K562 (cell line): Measurements from ENCODE around the gene DCPS. TPM values are rescaled to one million over a fixed set of nuclear protein-coding genes. Genes with fewer than 3 reads are reported as not detected.

ENCODE experiments used
- ATAC-seq: fragments of 200-7000 bp; cut with Tn5 transposase; 3 replicates; pipeline ENCODE4 v1.9.1; 2020; ENCODE audit warnings: moderate library complexity
- BruUV-seq: library from RNA; stranded (reverse); fragments of 400-500 nt; replicated peaks from 2 replicates; lab custom pipeline; 2021; lab: Mats Ljungman, UMichigan
- CTCF ChIA-PET: fragments of 300-600 bp; formaldehyde crosslinking; extraction: SDS; loops from one replicate; lab custom pipeline; 2021; ENCODE audit warnings: low intra/inter-chr PET ratio; lab: Yijun Ruan, JAX
- POLR2A ChIA-PET: fragments of 300-600, 350-650 bp; sonication (Branson Sonifier 250); formaldehyde crosslinking; extraction: SDS; loops from one replicate; lab custom pipeline; 2021; ENCODE audit warnings: antibody characterized with exemption, inconsistent platforms; lab: Yijun Ruan, JAX
- DNase-seq, 4 experiments: peaks; one replicate each; pipeline versions ENCODE4 v3.0.0 to v3.0.0-alpha.2; 2011 to 2018; ENCODE audit warnings: low spot score in 3 of 4, mixed read lengths in 3 of 4; ENCODE audit errors: extremely low read depth in 1 of 4
- FAIRE-seq: peaks from 2 replicates; lab custom pipeline; 2011; peaks lifted over from hg19 to GRCh38; lab: Jason Lieb, UNC
- H2AFZ ChIP-seq: 2 replicates; pipeline ENCODE4 v1.6.0; 2011; ENCODE audit warnings: low read depth, low read length, control low read depth, inconsistent platforms
- H3K27ac ChIP-seq: fragments of 200-600 bp; 3 replicates; pipeline ENCODE4 v1.8.0; 2011; ENCODE audit warnings: low read depth, mild to moderate bottlenecking, control low read depth, inconsistent platforms, low read length, moderate library complexity, mixed read lengths; ENCODE audit errors: extremely low read depth
- H3K27me3 ChIP-seq, 2 experiments: fragments of 300-600 bp in 1 of 2; 2 replicates in 1 of 2; 3 replicates in 1 of 2; pipeline versions ENCODE4 v1.6.0 to v1.8.0; 2011; ENCODE audit warnings: inconsistent platforms in 2 of 2, low read length in 2 of 2, mild to moderate bottlenecking in 1 of 2, mixed read lengths in 1 of 2, moderate library complexity in 1 of 2; ENCODE audit not compliant: control insufficient read depth in 2 of 2, insufficient read depth in 2 of 2
- H3K36me3 ChIP-seq: fragments of 300-600 bp; 3 replicates; pipeline ENCODE4 v1.8.0; 2011; ENCODE audit warnings: mild to moderate bottlenecking, low read length, inconsistent platforms; ENCODE audit not compliant: control insufficient read depth, insufficient read depth
- H3K4me1 ChIP-seq, 2 experiments: fragments of 200-600 bp in 1 of 2; replicated peaks in 1 of 2; 2 replicates in 1 of 2; 3 replicates in 1 of 2; pipeline versions ENCODE4 v1.5.1 to v1.8.0; 2011; ENCODE audit warnings: inconsistent platforms in 2 of 2, low read length in 2 of 2, mild to moderate bottlenecking in 1 of 2, mixed read lengths in 1 of 2, moderate library complexity in 1 of 2; ENCODE audit not compliant: control insufficient read depth in 2 of 2, insufficient read depth in 2 of 2
- H3K4me2 ChIP-seq: 2 replicates; pipeline ENCODE4 v1.6.1; 2011; ENCODE audit warnings: low read length, control low read depth, inconsistent platforms, mixed read lengths; ENCODE audit not compliant: insufficient read depth
- H3K4me3 ChIP-seq: fragments of 200-600 bp; sonication (generic), shearing (Covaris generic); 2 replicates; pipeline ENCODE4 v1.5.1; 2016; ENCODE audit warnings: control low read depth, inconsistent platforms
- H3K79me2 ChIP-seq: fragments of 200-600 bp; 3 replicates; pipeline ENCODE4 v1.8.0; 2011; ENCODE audit warnings: low read length, inconsistent platforms; ENCODE audit not compliant: control insufficient read depth, insufficient read depth
- H3K9ac ChIP-seq, 2 experiments: 2 replicates each; pipeline versions ENCODE4 v1.6.0 to v1.6.1; 2011; ENCODE audit warnings: low read depth in 2 of 2, low read length in 2 of 2, control low read depth in 1 of 2, inconsistent platforms in 1 of 2, mild to moderate bottlenecking in 1 of 2, mixed read lengths in 1 of 2; ENCODE audit not compliant: insufficient read depth in 1 of 2
- H3K9me1 ChIP-seq: one replicate; pipeline ENCODE4 v1.6.0; 2011; ENCODE audit warnings: inconsistent platforms, mild to moderate bottlenecking, low read length, moderate library complexity; ENCODE audit not compliant: control insufficient read depth, insufficient read depth
- H3K9me3 ChIP-seq: replicated peaks from 2 replicates; pipeline ENCODE4 v1.5.1; 2011; ENCODE audit warnings: low read depth, low read length, inconsistent platforms; ENCODE audit not compliant: control insufficient read depth, insufficient read depth
- H4K20me1 ChIP-seq: replicated peaks from 2 replicates; pipeline ENCODE4 v1.6.1; 2011; ENCODE audit warnings: low read length, inconsistent platforms, mixed read lengths; ENCODE audit not compliant: control insufficient read depth, insufficient read depth
- HINFP ChIP-seq: fragments of 450-650 bp; conservative IDR thresholded peaks from 2 replicates; pipeline ENCODE4 v1.6.1; 2016; ENCODE audit warnings: missing genetic modification characterization, low read depth, mild to moderate bottlenecking, control low read depth, missing compliant biosample characterization
- MEIS2 ChIP-seq: fragments of 450-650 bp; IDR thresholded peaks from 2 replicates; pipeline ENCODE4 v1.6.1; 2014; ENCODE audit warnings: mild to moderate bottlenecking; ENCODE audit not compliant: partially characterized antibody
- NCOA4 ChIP-seq: fragments of 450-650 bp; IDR thresholded peaks from 2 replicates; pipeline ENCODE4 v1.6.1; 2018; ENCODE audit warnings: mild to moderate bottlenecking; ENCODE audit not compliant: partially characterized antibody
- PHB ChIP-seq: fragments of 250-450 bp; sonication (Bioruptor Pico); IDR thresholded peaks from 2 replicates; pipeline ENCODE4 v1.5.0; 2021
- ZNF121 ChIP-seq: sonication (generic); formaldehyde crosslinking; conservative IDR thresholded peaks from 2 replicates; pipeline ENCODE4 v1.8.0; 2022; ENCODE audit warnings: missing genetic modification reagents
- ZNF280A ChIP-seq: fragments of 450-650 bp; IDR thresholded peaks from 2 replicates; pipeline ENCODE4 v1.6.1; 2018; ENCODE audit warnings: mild to moderate bottlenecking, low read depth; ENCODE audit not compliant: partially characterized antibody
- whole genome bisulfite sequencing: fragments of 100-300 bp; shearing (Covaris generic); methylation state at CpG from one replicate; pipeline ENCODE4 v1.1.6; 2016; ENCODE audit warnings: low coverage, mixed read lengths; ENCODE audit not compliant: insufficient coverage; ENCODE audit errors: missing lambda C conversion rate; 5-methylcytosine and 5-hydroxymethylcytosine counted together
- in situ Hi-C: fragments of 300-500 bp; cut with MboI; formaldehyde crosslinking; loops from 4 replicates; pipeline ENCODE4 v1.15.0; 2018; ENCODE audit warnings: inconsistent platforms, mixed read lengths
- intact Hi-C: fragments of 100-400 bp; cut with micrococcal nuclease; formaldehyde crosslinking; loops from 2 replicates; pipeline ENCODE4 v1.14.2; 2022
- polyA plus RNA-seq, 8 experiments: library from polyadenylated mRNA; depleted of rRNA in 4 of 8; stranded (reverse) in 5 of 8; unstranded in 3 of 8; fragments of >200 nt; fragmentation: Nextera tagmentation in 2 of 8; fragmentation: Illumina TruSeq in 1 of 8; extraction: Ambion mirVana in 2 of 8; extraction: Trizol in 1 of 8; gene quantifications; 2 replicates each; pipeline versions ENCODE4 v1.2.1 to v1.2.3, GENCODE V29; 2011 to 2014; ENCODE audit warnings: inconsistent platforms in 1 of 8, missing spikeins in 1 of 8
- total RNA-seq, 7 experiments: library from RNA; depleted of rRNA in 6 of 7; stranded (reverse); fragments of >200 nt in 6 of 7; fragmentation: Illumina TruSeq in 2 of 7; extraction: Trizol in 2 of 7; gene quantifications; 2 replicates each; pipeline versions ENCODE4 v1.2.1 to v1.2.3, GENCODE V29; 2011 to 2021; ENCODE audit warnings: low replicate concordance in 1 of 7

The DCPS gene
- total and polyA plus RNA-seq, 9 of the 15 experiments (the other 6 are each of a cell fraction or from before 2014, with no cell fraction given): 8.7 to 38.1 (median 17.9) TPM

- Histone ChIP-seq H3K27ac (no peak overlapping the region), H3K36me3 (no peaks in the 10 kb centered on the region), H3K4me2 (no peak overlapping the region), H3K9me1 (no peaks in the 10 kb centered on the region), H3K27me3 (no peaks in the 10 kb centered on the region), H2AFZ (no peak overlapping the region), H3K4me3 (no peak overlapping the region), H3K79me2 (no peaks in the 10 kb centered on the region), H3K4me1 (no peaks in the 10 kb centered on the region; a peak in 4 of 5 replicates), H3K9me3 (no peaks in the 10 kb centered on the region), H3K9ac (no peak overlapping the region; a peak in 1 of 4 replicates), H4K20me1 (peaks cover 9% of the 10 kb centered on the region; the same call in 1 of the 2 replicates)
- intact Hi-C loops: loop anchor here (1.0 to 5.0 kb wide), 2 partner anchors 45 to 82 kb away; no protein-coding TSS in a partner anchor
- in situ Hi-C loops: no loop called here
- TF ChIP-seq MEIS2 (peak; percentile 17), NCOA4 (no peak), ZNF121 (CRISPR knock-in tag) (no peak), ZNF280A (no peak), PHB (CRISPR knock-in tag) (no peak), HINFP (tag) (no peak)
- no peak for DNase-seq
- FAIRE-seq: no peak
- CTCF ChIA-PET: interaction anchor here (3.1 kb wide), 1 partner anchor 82 kb away, joined by 27 read pairs; no protein-coding TSS in a partner anchor
- POLR2A ChIA-PET: interaction anchor here (0.6 kb wide), 1 partner anchor 321 kb away, joined by 3 read pairs; no protein-coding TSS in a partner anchor
- no peak for ATAC-seq
- 39% methylated on average over 4 of the region's 4 CpGs for WGBS
- BruUV-seq: no TSS peak
Measured at GRCh38 chr11:126392633-126393013, 88.8 kb downstream of the DCPS start.
